Stimulated activated CD4-positive, alpha-beta T cell treated with anti-CD3 and anti-CD28 coated beads, Interleukin-4, amount 100 ng/mL, for 24 hours (primary cell): ENCODE results near the gene SCRT2.

Source experiments
- DNase-seq: peaks from one replicate; pipeline ENCODE4 v3.0.0-alpha.2; 2020

Gene SCRT2

GRCh38 chr20:669573-669972 lies 6.0 kb downstream of the SCRT2 start:
- DNase-seq, result no peak

- DNase-seq, result no peak
These were observed 7.0 kb downstream of the SCRT2 start for GRCh38 chr20:668638-669037.

GRCh38 chr20:668050-668449 lies 7.6 kb downstream of the SCRT2 start:
- DNase-seq, result no peak

GRCh38 chr20:667351-668034 lies 8.1 kb downstream of the SCRT2 start:
- peak; percentile 62 for DNase-seq

GRCh38 chr20:666877-667276 lies 8.7 kb downstream of the SCRT2 start:
- DNase-seq, result no peak

- DNase-seq, result no peak
These were observed 10.3 kb downstream of the SCRT2 start for GRCh38 chr20:665276-665675.

GRCh38 chr20:664576-664975 lies 11.0 kb downstream of the SCRT2 start:
- no peak for DNase-seq

GRCh38 chr20:664151-664550 lies 11.5 kb downstream of the SCRT2 start:
- no peak for DNase-seq

- no peak for DNase-seq
These were observed 12.1 kb downstream of the SCRT2 start for GRCh38 chr20:663315-664090.

- DNase-seq, result no peak
These were observed 13.1 kb downstream of the SCRT2 start for GRCh38 chr20:662277-663192.

GRCh38 chr20:661474-662270 lies 13.9 kb downstream of the SCRT2 start:
- DNase-seq, result no peak

GRCh38 chr20:658731-659291 lies 16.8 kb downstream of the SCRT2 start:
- no peak for DNase-seq

- no peak for DNase-seq
These were observed 17.4 kb downstream of the SCRT2 start for GRCh38 chr20:658202-658601.

- DNase-seq, result no peak
These were observed 19.6 kb downstream of the SCRT2 start for GRCh38 chr20:655726-656624.

GRCh38 chr20:654417-654750 lies 21.2 kb downstream of the SCRT2 start:
- no peak for DNase-seq

GRCh38 chr20:653590-654416 lies 21.8 kb downstream of the SCRT2 start:
- DNase-seq, result no peak

- peak; percentile 85 for DNase-seq
These were observed 22.5 kb downstream of the SCRT2 start, which contains the start of gene SRXN1 for GRCh38 chr20:653110-653589. TSS of gene SRXN1 (minus strand) at chr20:653200. CDS start at chr20:653185, 15 bp downstream.

GRCh38 chr20:652615-653109 lies 22.9 kb downstream of the SCRT2 start:
- no peak for DNase-seq

GRCh38 chr20:651713-652614 lies 23.6 kb downstream of the SCRT2 start:
- no peak for DNase-seq
